ENCODE measurements around the gene FGF18. TPM values are rescaled to one million over a fixed set of nuclear protein-coding genes. Genes with fewer than 3 reads are reported as not detected.

FGF18 gene
- polyA plus RNA-seq, 4 donors, result 0.25 to 2.0 (median 0.61) TPM

GRCh38 chr5:171457208-171457981, 37.9 kb downstream of the FGF18 start:
- 94 to 95% (median 94%) methylated on average over 25 of the region's 25 CpGs for WGBS, 3 donors
- Histone ChIP-seq H3K36me3 (ENCODE audit: control insufficient read depth in 3 of 3, insufficient read depth in 2 of 3, low read depth in 1 of 3, low read length in 3 of 3) (no peaks in the 10 kb centered on the region), H3K4me1 (ENCODE audit: control insufficient read depth in 3 of 3, insufficient read depth in 2 of 3, low read depth in 1 of 3, low read length in 2 of 3) (no peaks in the 10 kb centered on the region), H3K27ac (ENCODE audit: low read depth in 1 of 3, low read length in 2 of 3) (no peak overlapping the region), H3K27me3 (ENCODE audit: control insufficient read depth in 3 of 3, insufficient read depth in 3 of 3, low read length in 3 of 3) (peaks cover 0 to 3% (median 0%) of the 10 kb centered on the region in 3 donors), H3K9me3 (ENCODE audit: control insufficient read depth in 2 of 2, insufficient read depth in 1 of 2, low read depth in 1 of 2, low read length in 1 of 2) (no peaks in the 10 kb centered on the region), H3K4me3 (ENCODE audit: low read depth in 1 of 3, low read length in 3 of 3) (no peak overlapping the region)
- DNase-seq (no peak), FAIRE-seq (no peak)

DNA sequence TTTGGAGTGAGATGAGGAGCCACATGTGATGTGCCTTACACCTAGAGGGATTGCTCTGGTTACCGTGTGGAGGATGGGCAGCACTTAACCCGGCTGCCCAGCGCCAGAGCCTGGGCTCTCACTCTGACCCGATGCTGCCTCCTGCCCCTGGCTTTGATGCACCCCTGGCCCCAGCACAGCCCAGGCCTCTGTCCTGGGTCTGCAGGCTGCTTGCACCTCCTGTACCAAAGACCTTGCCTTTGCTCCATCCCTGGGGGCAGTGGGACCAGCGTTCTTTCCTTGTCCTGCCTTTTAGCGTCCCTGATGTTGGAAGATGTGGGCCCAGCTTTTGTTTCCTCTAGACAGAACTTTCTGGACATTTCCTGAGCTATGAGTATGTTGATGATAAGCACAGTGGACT, 40.4 kb downstream of the FGF18 start:
- no peak for FAIRE-seq
- DNase-seq, result no peak
- 72 to 79% (median 77%) methylated on average over 6 of the region's 6 CpGs for WGBS, 3 donors

DNA sequence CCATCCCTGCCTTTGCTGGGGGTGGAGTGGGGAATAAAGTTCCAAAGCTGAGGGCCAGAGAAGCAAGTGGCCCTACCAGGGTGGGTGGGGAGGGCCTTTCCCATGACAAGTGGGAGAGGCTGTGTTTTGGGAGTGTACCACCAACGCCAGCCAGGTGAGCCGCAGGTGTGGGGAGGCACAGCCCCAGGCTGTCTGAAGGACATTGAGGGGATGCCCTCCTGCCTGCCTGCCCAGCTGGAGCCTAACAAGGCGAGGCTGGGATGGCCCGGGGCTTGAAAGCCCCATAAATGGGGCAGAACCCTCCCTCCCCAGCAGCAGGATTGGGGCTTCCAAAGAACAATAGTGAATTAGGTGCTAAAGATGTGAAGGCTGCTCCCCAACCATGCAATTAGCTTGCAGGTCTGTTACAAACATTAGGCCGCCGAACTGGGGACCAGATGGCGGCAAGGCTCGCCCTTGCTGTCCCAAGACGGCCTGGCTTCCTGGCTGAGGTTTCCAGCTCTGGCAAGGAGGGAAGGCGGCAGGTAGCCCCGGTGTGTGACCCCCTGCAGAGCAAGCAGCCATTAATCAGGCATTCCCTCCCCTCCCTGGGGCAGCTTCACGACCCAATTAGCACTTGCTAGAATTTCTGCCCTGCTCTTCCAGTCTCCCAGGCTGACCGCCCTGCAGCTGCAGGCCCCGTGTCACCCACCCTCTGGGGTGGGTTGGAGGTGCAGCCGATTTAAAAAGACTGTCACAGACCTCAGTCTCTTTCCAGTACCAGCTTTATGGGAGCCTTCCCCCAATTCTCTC, 42.9 kb downstream of the FGF18 start:
- FAIRE-seq (no peak), DNase-seq (no peak)
- no peaks in the 10 kb centered on the region for H3K4me1 ChIP-seq (ENCODE audit: control insufficient read depth in 3 of 3, insufficient read depth in 2 of 3, low read depth in 1 of 3, low read length in 2 of 3)
- no peak overlapping the region for H3K27ac ChIP-seq (ENCODE audit: low read depth in 1 of 3, low read length in 2 of 3)
- H3K36me3 ChIP-seq (ENCODE audit: control insufficient read depth in 3 of 3, insufficient read depth in 2 of 3, low read depth in 1 of 3, low read length in 3 of 3), result no peaks in the 10 kb centered on the region
- H3K9me3 ChIP-seq (ENCODE audit: control insufficient read depth in 2 of 2, insufficient read depth in 1 of 2, low read depth in 1 of 2, low read length in 1 of 2), result no peaks in the 10 kb centered on the region
- H3K27me3 ChIP-seq (ENCODE audit: control insufficient read depth in 3 of 3, insufficient read depth in 3 of 3, low read length in 3 of 3), result peaks cover 0 to 3% (median 0%) of the 10 kb centered on the region in 3 donors
- WGBS, 3 donors, result 69 to 74% (median 72%) methylated on average over 15 of the region's 15 CpGs
- H3K4me3 ChIP-seq (ENCODE audit: low read depth in 1 of 3, low read length in 3 of 3), result no peak overlapping the region

More for the DNA sequence above, 40.4 kb downstream of the FGF18 start:
- Histone ChIP-seq H3K27me3 (ENCODE audit: control insufficient read depth in 3 of 3, insufficient read depth in 3 of 3, low read length in 3 of 3) (peaks cover 0 to 3% (median 0%) of the 10 kb centered on the region in 3 donors), H3K27ac (ENCODE audit: low read depth in 1 of 3, low read length in 2 of 3) (no peak overlapping the region), H3K4me3 (ENCODE audit: low read depth in 1 of 3, low read length in 3 of 3) (no peak overlapping the region), H3K4me1 (ENCODE audit: control insufficient read depth in 3 of 3, insufficient read depth in 2 of 3, low read depth in 1 of 3, low read length in 2 of 3) (no peaks in the 10 kb centered on the region), H3K36me3 (ENCODE audit: control insufficient read depth in 3 of 3, insufficient read depth in 2 of 3, low read depth in 1 of 3, low read length in 3 of 3) (no peaks in the 10 kb centered on the region), H3K9me3 (ENCODE audit: control insufficient read depth in 2 of 2, insufficient read depth in 1 of 2, low read depth in 1 of 2, low read length in 1 of 2) (no peaks in the 10 kb centered on the region)

- Histone ChIP-seq H3K9me3 (ENCODE audit: control insufficient read depth in 2 of 2, insufficient read depth in 1 of 2, low read depth in 1 of 2, low read length in 1 of 2) (no peaks in the 10 kb centered on the region), H3K4me1 (ENCODE audit: control insufficient read depth in 3 of 3, insufficient read depth in 2 of 3, low read depth in 1 of 3, low read length in 2 of 3) (no peaks in the 10 kb centered on the region), H3K36me3 (ENCODE audit: control insufficient read depth in 3 of 3, insufficient read depth in 2 of 3, low read depth in 1 of 3, low read length in 3 of 3) (no peaks in the 10 kb centered on the region), H3K4me3 (ENCODE audit: low read depth in 1 of 3, low read length in 3 of 3) (no peak overlapping the region), H3K27ac (ENCODE audit: low read depth in 1 of 3, low read length in 2 of 3) (no peak overlapping the region), H3K27me3 (ENCODE audit: control insufficient read depth in 3 of 3, insufficient read depth in 3 of 3, low read length in 3 of 3) (peaks cover 0 to 3% (median 0%) of the 10 kb centered on the region in 3 donors)
- FAIRE-seq (no peak), DNase-seq (no peak)
- 84 to 86% (median 85%) methylated on average over 11 of the region's 11 CpGs for WGBS, 3 donors
These were observed 43.7 kb downstream of the FGF18 start for GRCh38 chr5:171462928-171463861.

- FAIRE-seq (no peak), DNase-seq (no peak)
- Histone ChIP-seq H3K27me3 (ENCODE audit: control insufficient read depth in 3 of 3, insufficient read depth in 3 of 3, low read length in 3 of 3) (peaks cover 0 to 3% (median 0%) of the 10 kb centered on the region in 3 donors), H3K36me3 (ENCODE audit: control insufficient read depth in 3 of 3, insufficient read depth in 2 of 3, low read depth in 1 of 3, low read length in 3 of 3) (no peaks in the 10 kb centered on the region), H3K4me3 (ENCODE audit: low read depth in 1 of 3, low read length in 3 of 3) (no peak overlapping the region), H3K9me3 (ENCODE audit: control insufficient read depth in 2 of 2, insufficient read depth in 1 of 2, low read depth in 1 of 2, low read length in 1 of 2) (no peaks in the 10 kb centered on the region), H3K4me1 (ENCODE audit: control insufficient read depth in 3 of 3, insufficient read depth in 2 of 3, low read depth in 1 of 3, low read length in 2 of 3) (no peaks in the 10 kb centered on the region), H3K27ac (ENCODE audit: low read depth in 1 of 3, low read length in 2 of 3) (no peak overlapping the region)
- WGBS, 3 donors, result 75 to 78% (median 76%) methylated on average over 4 of the region's 4 CpGs
These were observed 44.4 kb downstream of the FGF18 start for GRCh38 chr5:171463862-171464229.

GRCh38 chr5:171464829-171465228, 45.4 kb downstream of the FGF18 start:
- 87 to 91% (median 89%) methylated on average over 12 of the region's 12 CpGs for WGBS, 3 donors

DNA sequence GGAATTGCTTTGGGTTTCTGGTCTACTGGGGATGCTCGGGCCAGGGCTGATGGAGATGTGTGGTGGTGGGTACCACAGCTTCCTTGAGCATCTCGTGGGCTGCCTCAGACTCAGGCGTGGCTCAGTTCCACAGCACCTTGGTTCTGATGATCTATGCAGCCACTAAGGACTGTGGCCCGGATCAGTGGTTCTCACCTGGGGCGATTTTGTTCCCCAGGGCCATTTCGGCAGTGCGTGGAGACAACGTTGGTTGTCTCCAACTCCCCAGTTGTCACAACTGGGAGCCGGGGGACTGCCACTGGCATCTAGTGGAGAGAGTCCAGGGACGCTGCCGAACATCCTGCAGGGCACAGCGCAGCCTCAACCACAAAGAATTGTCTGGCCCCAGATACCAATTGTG, 47.7 kb downstream of the FGF18 start:
- H3K9me3 ChIP-seq (ENCODE audit: control insufficient read depth in 2 of 2, insufficient read depth in 1 of 2, low read depth in 1 of 2, low read length in 1 of 2), result no peaks in the 10 kb centered on the region
- H3K4me3 ChIP-seq (ENCODE audit: low read depth in 1 of 3, low read length in 3 of 3), result no peak overlapping the region
- FAIRE-seq, result no peak
- 88 to 92% (median 90%) methylated on average over 12 of the region's 12 CpGs for WGBS, 3 donors
- no peaks in the 10 kb centered on the region for H3K4me1 ChIP-seq (ENCODE audit: control insufficient read depth in 3 of 3, insufficient read depth in 2 of 3, low read depth in 1 of 3, low read length in 2 of 3)
- H3K36me3 ChIP-seq (ENCODE audit: control insufficient read depth in 3 of 3, insufficient read depth in 2 of 3, low read depth in 1 of 3, low read length in 3 of 3), result no peaks in the 10 kb centered on the region
- H3K27ac ChIP-seq (ENCODE audit: low read depth in 1 of 3, low read length in 2 of 3), result no peak overlapping the region
- no peak for DNase-seq
- peaks cover 0 to 3% (median 0%) of the 10 kb centered on the region in 3 donors for H3K27me3 ChIP-seq (ENCODE audit: control insufficient read depth in 3 of 3, insufficient read depth in 3 of 3, low read length in 3 of 3)

More at GRCh38 chr5:171464829-171465228, 45.4 kb downstream of the FGF18 start:
- peaks cover 0 to 3% (median 0%) of the 10 kb centered on the region in 3 donors for H3K27me3 ChIP-seq (ENCODE audit: control insufficient read depth in 3 of 3, insufficient read depth in 3 of 3, low read length in 3 of 3)
- H3K36me3 ChIP-seq (ENCODE audit: control insufficient read depth in 3 of 3, insufficient read depth in 2 of 3, low read depth in 1 of 3, low read length in 3 of 3), result no peaks in the 10 kb centered on the region
- FAIRE-seq (no peak), DNase-seq (no peak)
- H3K27ac ChIP-seq (ENCODE audit: low read depth in 1 of 3, low read length in 2 of 3), result no peak overlapping the region
- H3K4me3 ChIP-seq (ENCODE audit: low read depth in 1 of 3, low read length in 3 of 3), result no peak overlapping the region
- H3K9me3 ChIP-seq (ENCODE audit: control insufficient read depth in 2 of 2, insufficient read depth in 1 of 2, low read depth in 1 of 2, low read length in 1 of 2), result no peaks in the 10 kb centered on the region
- H3K4me1 ChIP-seq (ENCODE audit: control insufficient read depth in 3 of 3, insufficient read depth in 2 of 3, low read depth in 1 of 3, low read length in 2 of 3), result no peaks in the 10 kb centered on the region

- no peak for DNase-seq
- H3K4me1 ChIP-seq (ENCODE audit: control insufficient read depth in 3 of 3, insufficient read depth in 2 of 3, low read depth in 1 of 3, low read length in 2 of 3), result no peaks in the 10 kb centered on the region
- H3K27me3 ChIP-seq (ENCODE audit: control insufficient read depth in 3 of 3, insufficient read depth in 3 of 3, low read length in 3 of 3), result no peaks in the 10 kb centered on the region
- H3K4me3 ChIP-seq (ENCODE audit: low read depth in 1 of 3, low read length in 3 of 3), result no peak overlapping the region
- FAIRE-seq, result no peak
- H3K9me3 ChIP-seq (ENCODE audit: control insufficient read depth in 2 of 2, insufficient read depth in 1 of 2, low read depth in 1 of 2, low read length in 1 of 2), result peaks cover 0 to 4% of the 10 kb centered on the region in 2 donors
- no peak overlapping the region for H3K27ac ChIP-seq (ENCODE audit: low read depth in 1 of 3, low read length in 2 of 3)
- 17 to 48% (median 40%) methylated on average over 4 of the region's 4 CpGs for WGBS, 3 donors
- no peaks in the 10 kb centered on the region for H3K36me3 ChIP-seq (ENCODE audit: control insufficient read depth in 3 of 3, insufficient read depth in 2 of 3, low read depth in 1 of 3, low read length in 3 of 3)
These were observed 49.9 kb downstream of the FGF18 start for GRCh38 chr5:171469326-171469725.
